Endothelial cell of umbilical vein (primary cell): Measurements from ENCODE around the gene RAPGEF3. TPM values are rescaled to one million over a fixed set of nuclear protein-coding genes. Genes with fewer than 3 reads are reported as not detected.

Source experiments
- BruUV-seq: library from RNA; stranded (reverse); fragments of 400-500 nt; replicated peaks from 2 replicates; lab custom pipeline; 2021; lab: Mats Ljungman, UMichigan
- CTCF ChIA-PET: fragments of 300-600, 350-600 bp; sonication (Branson Sonifier 250); formaldehyde crosslinking; loops from one replicate; lab custom pipeline; 2021; ENCODE audit warnings: antibody characterized with exemption, inconsistent platforms; lab: Charles Lee
- POLR2A ChIA-PET: fragments of 300-600, 350-600 bp; sonication (Branson Sonifier 250); formaldehyde crosslinking; loops from one replicate; lab custom pipeline; 2021; ENCODE audit warnings: antibody characterized with exemption, inconsistent platforms; lab: Charles Lee
- DNase-seq: peaks from one replicate; pipeline ENCODE4 v3.0.0-alpha.2; 2011; ENCODE audit warnings: low read depth, low spot score
- FAIRE-seq: peaks from 2 replicates; lab custom pipeline; 2011; peaks lifted over from hg19 to GRCh38; lab: Jason Lieb, UNC
- H2AFZ ChIP-seq: 2 replicates; pipeline ENCODE4 v1.6.0; 2012; ENCODE audit warnings: low read depth, low read length, control low read depth, inconsistent platforms
- H3K27ac ChIP-seq: 2 replicates; pipeline ENCODE4 v1.5.1; 2011; ENCODE audit warnings: low read depth, mild to moderate bottlenecking, control low read depth, low read length, moderate library complexity; ENCODE audit not compliant: insufficient read depth
- H3K27me3 ChIP-seq, 2 experiments: 2 replicates each; pipeline versions ENCODE4 v1.6.0 to v1.6.1; 2011; ENCODE audit warnings: low read length in 2 of 2, mixed read lengths in 1 of 2; ENCODE audit not compliant: control insufficient read depth in 2 of 2, insufficient read depth in 2 of 2
- H3K36me3 ChIP-seq, 2 experiments: 2 replicates in 1 of 2; 3 replicates in 1 of 2; pipeline ENCODE4 v1.5.1; 2011; ENCODE audit warnings: low read length in 2 of 2, mild to moderate bottlenecking in 1 of 2, moderate library complexity in 1 of 2; ENCODE audit not compliant: control insufficient read depth in 2 of 2, insufficient read depth in 2 of 2; ENCODE audit errors: extremely low read depth in 1 of 2
- H3K4me1 ChIP-seq: 3 replicates; pipeline ENCODE4 v1.5.1; 2011; ENCODE audit warnings: mild to moderate bottlenecking, low read length; ENCODE audit not compliant: control insufficient read depth, insufficient read depth; ENCODE audit errors: extremely low read depth
- H3K4me2 ChIP-seq: 2 replicates; pipeline ENCODE4 v1.6.1; 2011; ENCODE audit warnings: low read length, control low read depth, mixed read lengths; ENCODE audit not compliant: insufficient read depth
- H3K4me3 ChIP-seq, 3 experiments: fragments of 200-600 bp in 1 of 3; sonication (generic), shearing (Covaris generic) in 1 of 3; replicated peaks in 1 of 3; 2 replicates each; pipeline ENCODE4 v1.5.1; 2011 to 2016; ENCODE audit warnings: control low read depth in 3 of 3, low read length in 3 of 3, mild to moderate bottlenecking in 2 of 3, inconsistent platforms in 1 of 3, low read depth in 1 of 3, moderate library complexity in 1 of 3; ENCODE audit not compliant: insufficient read depth in 1 of 3
- H3K79me2 ChIP-seq: 2 replicates; pipeline ENCODE4 v1.6.0; 2012; ENCODE audit warnings: low read length, inconsistent platforms; ENCODE audit not compliant: control insufficient read depth, insufficient read depth
- H3K9ac ChIP-seq: replicated peaks from 2 replicates; pipeline ENCODE3; 2011; ENCODE audit warnings: low read length, control low read depth; ENCODE audit not compliant: insufficient read depth; ENCODE audit errors: extremely low read depth
- H3K9me1 ChIP-seq: replicated peaks from 3 replicates; pipeline ENCODE4 v1.6.0; 2011; ENCODE audit warnings: mild to moderate bottlenecking, low read length; ENCODE audit not compliant: control insufficient read depth, insufficient read depth; ENCODE audit errors: extremely low read depth
- H3K9me3 ChIP-seq: replicated peaks from 2 replicates; pipeline ENCODE4 v1.5.1; 2012; ENCODE audit warnings: low read length, inconsistent platforms; ENCODE audit not compliant: control insufficient read depth, insufficient read depth
- H4K20me1 ChIP-seq: replicated peaks from 2 replicates; pipeline ENCODE3; 2011; ENCODE audit warnings: mild to moderate bottlenecking, low read length; ENCODE audit not compliant: control insufficient read depth, insufficient read depth; ENCODE audit errors: extremely low read depth
- EZH2 ChIP-seq: IDR thresholded peaks from 2 replicates; pipeline ENCODE4 v1.6.1; 2012; ENCODE audit warnings: borderline replicate concordance, low read depth, mild to moderate bottlenecking, moderate library complexity, low read length, inconsistent platforms; ENCODE audit not compliant: severe bottlenecking
- FOS ChIP-seq: IDR thresholded peaks from 2 replicates; pipeline ENCODE4 v1.6.1; 2011; ENCODE audit warnings: mild to moderate bottlenecking, low read length, moderate library complexity, borderline replicate concordance; ENCODE audit not compliant: insufficient read depth
- GATA2 ChIP-seq: IDR thresholded peaks from 2 replicates; pipeline ENCODE4 v1.7.0; 2011; ENCODE audit warnings: low read depth, mild to moderate bottlenecking, moderate library complexity, mixed read lengths, low read length; ENCODE audit not compliant: insufficient read length, insufficient read depth
- JUN ChIP-seq: IDR thresholded peaks from 2 replicates; pipeline ENCODE4 v1.6.1; 2011; ENCODE audit warnings: borderline replicate concordance, low read depth; ENCODE audit not compliant: insufficient read length, insufficient read depth
- MAX ChIP-seq: IDR thresholded peaks from 2 replicates; pipeline ENCODE4 v1.6.1; 2011; ENCODE audit not compliant: insufficient read depth, insufficient read length
- MYC ChIP-seq: IDR thresholded peaks from one replicate; pipeline ENCODE4 v1.6.1; 2011; ENCODE audit warnings: mild to moderate bottlenecking, low read depth, low read length
- POLR2A ChIP-seq: IDR thresholded peaks from 2 replicates; pipeline ENCODE4 v1.6.1; 2012; ENCODE audit warnings: low read depth, mild to moderate bottlenecking, control low read depth, low read length
- POLR2AphosphoS5 ChIP-seq: IDR thresholded peaks from 2 replicates; pipeline ENCODE4 v1.6.1; 2012; ENCODE audit warnings: low read depth, mild to moderate bottlenecking, control low read depth, low read length, moderate library complexity; ENCODE audit not compliant: insufficient read depth
- dilution Hi-C: fragments of 300-500 bp; cut with MboI; formaldehyde crosslinking; loops from one replicate; pipeline ENCODE4 v1.15.0; 2019; ENCODE audit warnings: low sequenced_read_pairs; ENCODE audit not compliant: extremely low pct_ligation_motif_present
- intact Hi-C: fragments of 100-400 bp; cut with micrococcal nuclease; formaldehyde crosslinking; loops from one replicate; pipeline ENCODE4 v1.10.0; 2022
- polyA plus RNA-seq, 4 experiments: library from polyadenylated mRNA; depleted of rRNA in 3 of 4; stranded (reverse) in 3 of 4; unstranded in 1 of 4; fragments of >200 nt; gene quantifications; 2 replicates each; pipeline versions ENCODE4 v1.2.1 to v1.2.3, GENCODE V29; 2011 to 2012; ENCODE audit warnings: missing spikeins in 1 of 4
- total RNA-seq: library from RNA; stranded (reverse); gene quantifications from 2 replicates; pipeline ENCODE4 v1.2.3, GENCODE V29; 2021
- TF ChIP-seq, protein P1 (sequence below), 2 donors: IDR thresholded peaks; 1 replicate in 1 of 2; 2 replicates in 1 of 2; pipeline ENCODE4 v1.5.1; 2011; ENCODE audit warnings: low read length in 2 of 2, mild to moderate bottlenecking in 2 of 2, moderate library complexity in 2 of 2, control low read depth in 1 of 2, inconsistent platforms in 1 of 2, low read depth in 1 of 2; ENCODE audit not compliant: insufficient read depth in 1 of 2; ENCODE audit errors: extremely low read depth in 1 of 2

Gene RAPGEF3
- total and polyA plus RNA-seq, 2 donors (not counting 3 experiments of a cell fraction or from before 2014, with no cell fraction given) = 34.5 to 55.1 TPM

DNA sequence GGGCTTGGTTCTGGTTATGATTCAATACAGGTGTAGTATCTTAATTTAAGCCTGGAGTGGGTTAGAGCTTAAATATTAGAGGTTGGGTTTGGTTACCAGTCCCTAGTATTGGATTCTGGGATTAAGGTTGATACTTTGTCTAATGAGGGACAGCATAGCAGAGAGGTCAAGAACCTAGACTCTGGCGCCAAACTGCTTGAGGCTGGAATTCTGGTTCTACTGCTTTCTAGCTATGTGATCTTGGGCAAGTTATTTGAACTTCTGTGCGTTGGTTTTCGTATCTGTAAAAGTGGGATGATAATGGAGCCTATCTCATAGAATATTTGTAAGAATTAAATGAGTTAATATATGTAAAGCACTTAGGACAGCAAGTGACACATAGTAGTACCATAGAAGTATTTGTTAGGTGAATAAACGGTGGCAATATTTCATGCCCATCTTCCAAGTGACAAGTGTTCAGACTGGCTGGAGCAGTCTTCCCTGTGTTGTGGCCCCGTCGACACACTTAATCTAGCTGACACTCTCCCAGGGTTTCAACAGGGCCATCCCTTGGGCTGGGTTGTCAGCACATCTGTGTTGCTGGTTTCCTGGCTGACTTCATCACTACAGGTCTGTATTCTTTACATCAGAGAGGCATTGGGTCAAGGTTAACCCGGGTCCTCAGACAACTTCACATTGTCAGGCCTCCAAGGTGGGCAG, 36.4 kb downstream of the RAPGEF3 start:
- Histone ChIP-seq H3K9ac (no peak overlapping the region), H3K9me1 (no peaks in the 10 kb centered on the region), H2AFZ (no peak overlapping the region), H3K9me3 (no peaks in the 10 kb centered on the region), H3K27ac (no peak overlapping the region), H3K79me2 (no peaks in the 10 kb centered on the region), H3K4me1 (peaks cover 6% of the 10 kb centered on the region), H3K4me3 (no peak overlapping the region), H3K36me3 (no peaks in the 10 kb centered on the region), H4K20me1 (no peaks in the 10 kb centered on the region), H3K4me2 (no peak overlapping the region), H3K27me3 (no peaks in the 10 kb centered on the region)
- intact Hi-C loops = no loop called here
- FAIRE-seq = no peak
- no peak for TF ChIP-seq GATA2
- POLR2A ChIA-PET = no interaction called here
- CTCF ChIA-PET = interaction anchor here (0.7 to 3.2 kb wide), 4 partner anchors 51 to 116 kb away, joined by 3 to 21 read pairs (median 4); partner anchors contain the start of gene SLC48A1
- DNase-seq = no peak
- dilution Hi-C loops = no loop called here
- no TSS peak for BruUV-seq

DNA sequence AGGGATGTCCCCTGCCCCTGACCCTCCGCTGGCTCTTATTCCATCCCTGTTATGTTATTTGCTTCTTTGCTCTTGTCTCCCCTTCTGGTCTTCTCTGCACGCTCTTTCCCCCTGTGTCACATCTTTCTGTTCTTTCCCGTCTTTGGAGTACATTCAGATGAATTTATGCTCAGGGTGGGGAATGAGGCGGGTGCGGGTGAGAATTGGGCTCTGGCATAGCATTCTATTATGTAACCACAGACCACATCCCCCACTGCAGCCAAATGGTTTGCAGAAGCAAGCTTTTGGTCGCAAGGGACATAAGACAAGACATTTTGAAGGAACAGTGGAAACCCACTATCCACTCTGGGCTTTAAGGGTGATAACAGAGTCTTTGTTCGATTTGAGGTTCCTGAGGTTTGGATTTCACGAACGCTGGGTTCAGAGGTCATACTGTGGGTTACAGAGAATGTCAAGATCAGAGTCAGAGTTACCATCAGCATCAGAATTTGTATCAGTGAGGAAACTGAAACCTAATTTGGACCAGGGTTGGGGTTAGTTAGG, 37.2 kb downstream of the RAPGEF3 start:
- dilution Hi-C loops = no loop called here

More for the DNA sequence above, 37.2 kb downstream of the RAPGEF3 start:
- no peak overlapping the region for H3K27ac ChIP-seq
- no peaks in the 10 kb centered on the region for H3K9me3 ChIP-seq
- H4K20me1 ChIP-seq = no peaks in the 10 kb centered on the region
- H3K4me2 ChIP-seq = no peak overlapping the region
- POLR2A ChIA-PET = no interaction called here
- intact Hi-C loops = no loop called here
- TF ChIP-seq GATA2 = no peak
- no peak for TF ChIP-seq MAX
- TF ChIP-seq MYC = no peak
- TF ChIP-seq POLR2AphosphoS5 = no peak
- TF ChIP-seq EZH2 = no peak
- TF ChIP-seq, protein P1, sequence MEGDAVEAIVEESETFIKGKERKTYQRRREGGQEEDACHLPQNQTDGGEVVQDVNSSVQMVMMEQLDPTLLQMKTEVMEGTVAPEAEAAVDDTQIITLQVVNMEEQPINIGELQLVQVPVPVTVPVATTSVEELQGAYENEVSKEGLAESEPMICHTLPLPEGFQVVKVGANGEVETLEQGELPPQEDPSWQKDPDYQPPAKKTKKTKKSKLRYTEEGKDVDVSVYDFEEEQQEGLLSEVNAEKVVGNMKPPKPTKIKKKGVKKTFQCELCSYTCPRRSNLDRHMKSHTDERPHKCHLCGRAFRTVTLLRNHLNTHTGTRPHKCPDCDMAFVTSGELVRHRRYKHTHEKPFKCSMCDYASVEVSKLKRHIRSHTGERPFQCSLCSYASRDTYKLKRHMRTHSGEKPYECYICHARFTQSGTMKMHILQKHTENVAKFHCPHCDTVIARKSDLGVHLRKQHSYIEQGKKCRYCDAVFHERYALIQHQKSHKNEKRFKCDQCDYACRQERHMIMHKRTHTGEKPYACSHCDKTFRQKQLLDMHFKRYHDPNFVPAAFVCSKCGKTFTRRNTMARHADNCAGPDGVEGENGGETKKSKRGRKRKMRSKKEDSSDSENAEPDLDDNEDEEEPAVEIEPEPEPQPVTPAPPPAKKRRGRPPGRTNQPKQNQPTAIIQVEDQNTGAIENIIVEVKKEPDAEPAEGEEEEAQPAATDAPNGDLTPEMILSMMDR (IDR thresholded peaks at IDR 0.05; ENCODE audit: extremely low read depth in 1 of 2, insufficient read depth in 1 of 2, low read depth in 1 of 2, low read length in 2 of 2) = no peak
- TF ChIP-seq POLR2A = no peak
- no peak for TF ChIP-seq JUN
- no peak for TF ChIP-seq FOS
- no TSS peak for BruUV-seq
- no peak for DNase-seq
- no peak for FAIRE-seq
- H3K4me1 ChIP-seq = peaks cover 7% of the 10 kb centered on the region
- H3K36me3 ChIP-seq = no peaks in the 10 kb centered on the region
- H2AFZ ChIP-seq = no peak overlapping the region
- CTCF ChIA-PET = interaction anchor here (0.7 to 3.2 kb wide), 2 partner anchors 51 to 117 kb away, joined by 3 to 21 read pairs; partner anchors contain the start of gene SLC48A1
- H3K9ac ChIP-seq = no peak overlapping the region
- H3K79me2 ChIP-seq = no peaks in the 10 kb centered on the region
- no peaks in the 10 kb centered on the region for H3K27me3 ChIP-seq
- no peaks in the 10 kb centered on the region for H3K9me1 ChIP-seq
- H3K4me3 ChIP-seq = no peak overlapping the region
